Caco-2 (cell line): ENCODE data around the gene MED26. TPM values are rescaled to one million over a fixed set of nuclear protein-coding genes. Genes with fewer than 3 reads are reported as not detected.
A peak's percentile ranks its signal among the peaks of the same experiment; 100 is the strongest.

ENCODE experiments used
- BruUV-seq: library from RNA; stranded (reverse); fragments of 400-500 nt; replicated peaks from 2 replicates; lab custom pipeline; 2021; lab: Mats Ljungman, UMichigan
- CTCF ChIA-PET: fragments of 300-600 bp; sonication (Branson Sonifier 250); formaldehyde crosslinking; loops from one replicate; lab custom pipeline; 2022; ENCODE audit warnings: antibody characterized with exemption; lab: Charles Lee
- POLR2A ChIA-PET: fragments of 300-600 bp; sonication (Branson Sonifier 250); formaldehyde crosslinking; loops from one replicate; lab custom pipeline; 2022; ENCODE audit warnings: antibody characterized with exemption; lab: Charles Lee
- DNase-seq, 2 experiments: peaks; one replicate each; pipeline versions ENCODE4 v3.0.0 to v3.0.0-alpha.2; 2020 to 2022
- H3K27me3 ChIP-seq: replicated peaks from 2 replicates; pipeline ENCODE4 v1.6.0; 2011; ENCODE audit warnings: low read length; ENCODE audit not compliant: control insufficient read depth, insufficient read depth
- H3K36me3 ChIP-seq: 2 replicates; pipeline ENCODE4 v1.5.1; 2011; ENCODE audit warnings: low read length; ENCODE audit not compliant: control insufficient read depth, insufficient read depth
- H3K4me1 ChIP-seq: fragments of 250-450 bp; sonication (Bioruptor Pico); 2 replicates; pipeline ENCODE4 v1.5.1; 2020; ENCODE audit warnings: mild to moderate bottlenecking
- H3K4me3 ChIP-seq: 2 replicates; pipeline ENCODE4 v1.5.1; 2011; ENCODE audit warnings: low read depth, mild to moderate bottlenecking, control low read depth, low read length
- H3K9me3 ChIP-seq: fragments of 250-450 bp; sonication (Bioruptor Pico); 2 replicates; pipeline ENCODE4 v1.5.1; 2020; ENCODE audit warnings: mild to moderate bottlenecking, moderate library complexity
- H3K27ac Mint-ChIP-seq: one replicate; pipeline ENCODE4 v1.8.0; 2022; ENCODE audit warnings: mixed read lengths; ENCODE audit not compliant: unreplicated experiment
- H3K27me3 Mint-ChIP-seq: one replicate; pipeline ENCODE4 v1.8.0; 2022; ENCODE audit warnings: mixed read lengths; ENCODE audit not compliant: insufficient read depth, unreplicated experiment
- H3K36me3 Mint-ChIP-seq: one replicate; pipeline ENCODE4 v1.8.0; 2022; ENCODE audit warnings: mild to moderate bottlenecking, mixed read lengths; ENCODE audit not compliant: insufficient read depth, unreplicated experiment
- H3K4me1 Mint-ChIP-seq: one replicate; pipeline ENCODE4 v1.8.0; 2022; ENCODE audit warnings: low read depth, mixed read lengths; ENCODE audit not compliant: unreplicated experiment
- H3K4me3 Mint-ChIP-seq: one replicate; pipeline ENCODE4 v1.8.0; 2022; ENCODE audit warnings: mild to moderate bottlenecking, moderate library complexity, mixed read lengths; ENCODE audit not compliant: unreplicated experiment
- H3K9me3 Mint-ChIP-seq: one replicate; pipeline ENCODE4 v1.8.0; 2022; ENCODE audit warnings: mixed read lengths; ENCODE audit not compliant: unreplicated experiment
- CTCF ChIP-seq, 2 experiments: fragments of 200-600 bp in 1 of 2; IDR thresholded peaks; 1 replicate in 1 of 2; 2 replicates in 1 of 2; pipeline versions ENCODE4 v1.5.1 to v1.8.0; 2011 to 2022; ENCODE audit warnings: antibody characterized with exemption in 1 of 2, control low read depth in 1 of 2, inconsistent platforms in 1 of 2, low read depth in 1 of 2, low read length in 1 of 2, mild to moderate bottlenecking in 1 of 2, moderate library complexity in 1 of 2; ENCODE audit not compliant: insufficient read depth in 1 of 2, severe bottlenecking in 1 of 2, unreplicated experiment in 1 of 2
- intact Hi-C: fragments of 100-400 bp; cut with micrococcal nuclease; formaldehyde crosslinking; loops from one replicate; pipeline ENCODE4 v1.10.0; 2022; ENCODE audit not compliant: unreplicated experiment
- total RNA-seq: library from RNA; stranded (reverse); gene quantifications from 2 replicates; pipeline ENCODE4 v1.2.3, GENCODE V29; 2022

MED26 gene
- total RNA-seq, 1 experiment from 2014 or later = 11.4 TPM

- no peak for TF ChIP-seq CTCF (IDR thresholded peaks at IDR 0.05; ENCODE audit: insufficient read depth in 1 of 2, low read depth in 1 of 2, low read length in 1 of 2, severe bottlenecking in 1 of 2, unreplicated experiment in 1 of 2)
- no peaks in the 10 kb centered on the region for H3K9me3 Mint-ChIP-seq
- peaks cover 2% of the 10 kb centered on the region; the same call in 1 of the 2 replicates for H3K36me3 ChIP-seq
- no peaks in the 10 kb centered on the region for H3K9me3 ChIP-seq
- no peaks in the 10 kb centered on the region; the same call in 1 of the 2 replicates for H3K4me1 ChIP-seq
- H3K27me3 Mint-ChIP-seq = no peaks in the 10 kb centered on the region
- no peak overlapping the region for H3K4me3 ChIP-seq
- H3K4me1 Mint-ChIP-seq = no peaks in the 10 kb centered on the region
- H3K27me3 ChIP-seq = no peaks in the 10 kb centered on the region
- POLR2A ChIA-PET = no interaction called here
- no peak overlapping the region for H3K4me3 Mint-ChIP-seq
- intact Hi-C loops = no loop called here
- H3K27ac Mint-ChIP-seq = no peak overlapping the region
- peaks cover 57% of the 10 kb centered on the region for H3K36me3 Mint-ChIP-seq
- no TSS peak for BruUV-seq
- no peak for DNase-seq
- CTCF ChIA-PET = interaction anchor here (0.6 kb wide), 1 partner anchor 309 kb away, joined by 3 read pairs; no protein-coding TSS in a partner anchor
Observed at GRCh38 chr19:16575861-16576689, 51.9 kb downstream of the MED26 start.

GRCh38 chr19:16575282-16575681 lies 52.7 kb downstream of the MED26 start:
- intact Hi-C loops = no loop called here
- ChIA-PET POLR2A (no interaction called here), CTCF (no interaction called here)
- Histone ChIP-seq H3K36me3 (peaks cover 2% of the 10 kb centered on the region; the same call in 1 of the 2 replicates), H3K9me3 (no peaks in the 10 kb centered on the region), H3K27me3 (no peaks in the 10 kb centered on the region), H3K4me1 (peaks cover under 1% of the 10 kb centered on the region; the same call in 1 of the 2 replicates), H3K4me3 (no peak overlapping the region)
- Mint-ChIP-seq H3K27ac (no peak overlapping the region), H3K9me3 (no peaks in the 10 kb centered on the region), H3K27me3 (no peaks in the 10 kb centered on the region), H3K36me3 (peaks cover 53% of the 10 kb centered on the region), H3K4me3 (no peak overlapping the region), H3K4me1 (no peaks in the 10 kb centered on the region)
- no peak for TF ChIP-seq CTCF (IDR thresholded peaks at IDR 0.05; ENCODE audit: insufficient read depth in 1 of 2, low read depth in 1 of 2, low read length in 1 of 2, severe bottlenecking in 1 of 2, unreplicated experiment in 1 of 2)
- no peak for DNase-seq
- BruUV-seq = no TSS peak

GRCh38 chr19:16573925-16574324 lies 54.1 kb downstream of the MED26 start:
- Histone ChIP-seq H3K36me3 (peaks cover 4% of the 10 kb centered on the region; the same call in 1 of the 2 replicates), H3K4me3 (no peak overlapping the region; the same call in 1 of the 2 replicates), H3K9me3 (no peaks in the 10 kb centered on the region), H3K4me1 (peaks cover 13% of the 10 kb centered on the region), H3K27me3 (no peaks in the 10 kb centered on the region)
- ChIA-PET CTCF (no interaction called here), POLR2A (interaction anchor here (2.5 kb wide), 1 partner anchor 54 kb away, joined by 9 read pairs; the partner anchor contains the start of gene MED26)
- no TSS peak for BruUV-seq
- Mint-ChIP-seq H3K27me3 (no peaks in the 10 kb centered on the region), H3K36me3 (peaks cover 67% of the 10 kb centered on the region), H3K27ac (no peak overlapping the region), H3K9me3 (no peaks in the 10 kb centered on the region), H3K4me3 (peak overlapping the region; percentile 15), H3K4me1 (peaks cover 2% of the 10 kb centered on the region)
- intact Hi-C loops = loop anchor here (2.0 kb wide), 1 partner anchor 55 kb away; the partner anchor contains the start of gene MED26
- DNase-seq = no peak
- no peak for TF ChIP-seq CTCF (IDR thresholded peaks at IDR 0.05; ENCODE audit: insufficient read depth in 1 of 2, low read depth in 1 of 2, low read length in 1 of 2, severe bottlenecking in 1 of 2, unreplicated experiment in 1 of 2)
